GM19099 (cell line): ENCODE measurements around the gene TBX21.

Experiments used
- POLR2A ChIP-seq: IDR thresholded peaks from 3 replicates; pipeline ENCODE4 v1.6.1; 2011; ENCODE audit warnings: low read depth; ENCODE audit not compliant: insufficient read length; ENCODE audit errors: extremely low read depth

TBX21 gene

GRCh38 chr17:47733047-47733673, at the start of gene TBX21:
TSS of gene TBX21 (plus strand) at chr17:47733236. CDS start at chr17:47733455, 219 bp downstream.
- peak; percentile 97 for TF ChIP-seq POLR2A

- no peak for TF ChIP-seq POLR2A
Measured at GRCh38 chr17:47684025-47684424, 49.0 kb upstream of the TBX21 start.

GRCh38 chr17:47684535-47685193, 48.4 kb upstream of the TBX21 start:
- TF ChIP-seq POLR2A, result no peak

DNA sequence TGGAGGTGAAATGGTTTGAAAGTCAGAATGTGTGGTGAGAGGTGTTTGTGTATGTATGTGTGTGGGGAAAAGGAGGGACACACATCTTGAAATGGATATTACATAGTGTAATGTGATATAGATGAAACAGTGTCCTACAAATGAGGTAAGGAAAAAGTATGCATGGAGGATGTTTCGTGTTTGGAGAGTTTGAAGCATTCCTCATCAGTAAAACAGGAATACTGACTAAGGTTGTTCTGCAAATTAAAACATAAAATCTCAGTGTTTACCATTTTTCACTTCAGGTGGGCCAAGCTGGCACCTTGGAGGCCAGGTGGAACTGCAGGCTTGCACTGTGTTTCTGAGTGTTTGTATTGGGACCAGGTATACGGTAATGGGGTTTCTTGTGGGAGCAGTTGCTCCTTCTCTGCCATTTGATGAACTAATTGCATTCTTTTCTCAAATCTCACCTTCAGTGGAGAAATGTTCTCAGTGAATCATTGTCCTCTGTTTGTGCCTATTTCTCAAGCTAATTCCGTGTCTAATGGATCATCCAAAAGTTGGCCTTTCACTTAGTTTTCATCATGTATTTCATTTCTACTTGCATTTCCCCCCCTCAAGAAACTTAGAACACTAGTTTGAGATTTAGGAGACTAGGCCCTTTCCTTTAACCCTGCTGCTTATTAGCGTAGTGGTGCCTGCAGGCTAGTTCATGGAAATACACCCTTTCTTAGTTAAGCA, 47.3 kb upstream of the TBX21 start:
- TF ChIP-seq POLR2A, result no peak

DNA sequence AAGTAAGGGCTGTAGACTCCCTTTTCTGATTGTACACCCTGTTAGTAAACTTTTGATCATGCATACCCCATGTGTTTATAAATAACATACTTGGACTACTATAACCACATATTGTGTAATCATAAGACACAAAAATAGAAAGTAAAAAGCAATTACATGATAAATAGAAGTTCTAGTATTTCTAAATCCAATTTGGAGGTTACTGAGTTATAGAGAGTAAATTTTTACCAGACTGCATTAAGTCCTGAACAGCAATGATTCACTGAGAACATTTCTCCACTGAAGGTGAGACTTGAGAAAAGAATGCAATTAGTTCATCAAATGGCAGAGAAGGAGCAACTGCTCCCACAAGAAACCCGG, 46.8 kb upstream of the TBX21 start:
- no peak for TF ChIP-seq POLR2A

DNA sequence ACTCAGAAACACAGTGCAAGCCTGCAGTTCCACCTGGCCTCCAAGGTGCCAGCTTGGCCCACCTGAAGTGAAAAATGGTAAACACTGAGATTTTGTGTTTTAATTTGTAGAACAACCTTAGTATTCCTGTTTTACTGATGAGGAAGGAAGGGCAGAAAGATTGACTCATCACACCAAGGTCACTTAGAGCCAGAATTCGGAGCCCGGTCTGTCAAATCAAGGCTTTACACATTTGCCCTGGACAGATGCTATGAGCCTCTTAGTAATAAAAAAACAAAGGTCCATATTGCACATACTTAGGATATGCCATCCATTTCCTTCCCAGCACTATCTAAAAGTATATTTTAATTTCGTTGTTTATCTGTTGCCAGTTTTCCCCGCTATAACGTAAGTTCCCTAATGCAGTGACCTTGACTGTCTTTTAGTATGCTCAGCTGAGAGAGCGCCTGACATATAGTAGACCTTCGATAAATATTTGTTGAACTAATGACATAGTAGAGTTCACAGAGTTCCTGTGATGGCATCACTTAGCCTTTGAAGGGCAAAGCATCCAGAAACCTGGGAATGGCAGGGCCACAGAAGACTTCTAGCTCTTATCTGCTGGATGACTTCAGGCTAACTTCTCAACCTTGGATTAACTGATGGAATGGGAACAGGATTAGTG, 46.2 kb upstream of the TBX21 start:
- TF ChIP-seq POLR2A, result no peak

GRCh38 chr17:47687328-47687690, 45.7 kb upstream of the TBX21 start:
- TF ChIP-seq POLR2A, result no peak

DNA sequence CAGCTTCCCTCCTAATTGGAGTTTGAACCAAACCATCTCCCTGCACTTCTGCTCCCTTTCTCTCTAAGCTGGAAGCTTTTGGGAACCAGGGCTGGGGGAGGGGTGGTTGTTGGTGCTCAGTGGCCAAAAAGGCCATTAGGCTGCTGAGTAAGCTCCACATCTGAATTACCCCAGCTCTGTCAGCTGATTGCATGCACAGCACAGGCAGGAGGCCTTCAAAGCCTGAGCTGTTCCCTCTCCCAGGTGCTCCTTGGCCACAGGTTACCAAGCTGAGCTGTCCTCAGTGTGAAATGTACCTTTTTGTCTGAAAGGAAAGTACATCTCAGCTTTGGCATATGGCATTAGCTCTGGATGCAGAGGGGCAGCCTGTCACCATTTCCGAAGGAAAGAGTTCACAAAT, 45.3 kb upstream of the TBX21 start:
- TF ChIP-seq POLR2A, result no peak

- TF ChIP-seq POLR2A, result no peak
Measured at GRCh38 chr17:47690121-47690520, 42.9 kb upstream of the TBX21 start.

DNA sequence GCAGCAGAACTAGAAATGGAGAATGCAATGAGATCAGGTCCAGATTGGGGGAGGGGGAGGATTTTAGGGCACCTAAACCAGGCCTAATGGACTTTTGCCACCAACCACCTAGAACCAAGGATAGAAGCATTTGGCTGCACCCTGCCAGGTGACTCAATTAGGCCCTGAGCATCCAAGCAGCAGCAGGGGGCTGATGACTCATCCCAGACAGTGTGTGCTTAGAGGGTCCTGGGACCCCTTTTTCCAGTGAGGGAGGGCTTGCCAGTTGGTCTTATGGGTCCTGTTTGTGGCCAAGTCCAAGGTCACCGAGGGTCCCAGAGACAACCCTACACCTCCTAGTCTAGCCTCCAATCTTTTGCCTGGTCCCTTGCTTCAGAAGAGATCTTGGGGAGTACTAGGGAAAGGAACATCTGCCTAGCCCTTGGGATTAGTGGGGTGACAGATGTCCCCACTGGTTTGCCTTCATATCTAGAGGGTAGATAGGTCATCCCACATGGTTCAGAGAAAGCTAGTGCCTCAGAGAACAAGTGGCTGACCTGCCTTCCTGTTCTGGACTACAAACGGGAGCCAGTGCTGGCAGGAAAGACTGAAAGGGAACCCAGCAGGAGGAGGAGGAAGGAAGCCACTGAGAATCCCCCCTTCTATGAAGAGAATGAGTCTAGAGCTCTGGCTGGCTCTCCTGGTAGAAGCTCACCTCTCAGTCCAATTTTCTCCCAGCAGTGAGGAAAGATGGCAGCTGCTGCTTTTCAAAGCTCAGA, 40.7 kb upstream of the TBX21 start:
- TF ChIP-seq POLR2A, result no peak

- TF ChIP-seq POLR2A, result no peak
Measured at GRCh38 chr17:47692895-47693730, 39.9 kb upstream of the TBX21 start.

GRCh38 chr17:47693731-47694580, 39.1 kb upstream of the TBX21 start, which contains the start of gene TBKBP1:
TSS of gene TBKBP1 (plus strand) at chr17:47694161. CDS start at chr17:47696113, 1,952 bp downstream.
- no peak for TF ChIP-seq POLR2A
